ENCODE results near the gene HIKESHI.

DNA sequence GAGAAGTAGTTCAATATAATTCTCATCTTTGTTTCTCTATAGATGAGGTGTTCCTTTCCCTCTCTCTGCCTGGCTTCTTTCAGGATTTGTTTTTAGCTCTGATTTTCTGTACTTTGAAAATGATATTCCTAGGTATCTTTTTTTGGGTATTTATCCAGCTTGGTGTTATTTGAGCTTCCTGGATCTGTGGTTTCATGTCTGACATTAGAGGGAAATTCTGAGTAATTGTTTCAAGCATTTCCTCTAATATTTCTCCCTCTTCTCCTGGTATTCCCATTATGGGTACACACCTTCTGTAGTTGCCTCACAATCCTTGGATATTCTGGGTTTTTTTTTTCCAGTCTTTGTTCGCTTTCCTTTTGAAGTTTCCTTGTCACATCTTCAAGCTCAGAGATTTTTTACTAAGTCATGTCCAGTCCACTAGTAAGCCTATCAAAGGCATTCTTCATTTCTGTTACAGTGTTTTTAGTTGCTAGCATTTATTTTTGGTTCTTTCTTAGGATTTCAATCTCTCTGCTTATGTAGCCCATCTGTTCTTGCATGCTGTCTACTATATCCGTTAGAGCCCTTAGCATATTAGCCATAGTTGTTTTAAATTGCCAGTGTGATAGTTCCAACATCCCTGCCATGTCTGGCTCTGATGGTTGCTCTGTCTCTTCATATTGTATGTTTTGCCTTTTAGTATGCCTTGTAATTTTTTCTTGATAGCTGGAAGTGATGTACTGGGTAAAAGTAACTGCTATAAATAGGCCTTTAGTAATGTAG, 78.4 kb downstream of the HIKESHI start:
- TF ChIP-seq SUZ12 (IDR thresholded peaks at IDR 0.05; ENCODE audit: extremely low read depth, insufficient read depth, insufficient read length) (no peak), YY1 (IDR thresholded peaks at IDR 0.05; ENCODE audit: insufficient read depth, insufficient read length) (no peak), ZNF274 (IDR thresholded peaks at IDR 0.05; ENCODE audit: low read depth, low read length) (no peak)

Data from NT2/D1 (cell line).